Thymus (tissue), 11 donors: ENCODE data around the gene DTYMK. TPM values are rescaled to one million over a fixed set of nuclear protein-coding genes. Genes with fewer than 3 reads are reported as not detected.
A peak's percentile ranks its signal among the peaks of the same experiment; 100 is the strongest.

Experiments used
- DNase-seq, 9 donors: peaks; one replicate each; pipeline ENCODE4 v3.0.0-alpha.2; 2013; ENCODE audit warnings: low spot score in 9 of 9, low read depth in 6 of 9, missing footprints in 1 of 9
- H3K27ac ChIP-seq, 2 donors: one replicate each; pipeline ENCODE4 v1.5.1; 2013; ENCODE audit warnings: control low read depth in 1 of 2, low read depth in 1 of 2, low read length in 1 of 2, mild to moderate bottlenecking in 1 of 2, moderate library complexity in 1 of 2
- H3K27me3 ChIP-seq, 2 donors: one replicate each; pipeline ENCODE4 v1.5.1; 2013; ENCODE audit warnings: low read length in 1 of 2; ENCODE audit not compliant: control insufficient read depth in 2 of 2, insufficient read depth in 1 of 2
- H3K36me3 ChIP-seq, 2 donors: one replicate each; pipeline ENCODE4 v1.5.1; 2013; ENCODE audit warnings: low read length in 1 of 2, mild to moderate bottlenecking in 1 of 2, moderate library complexity in 1 of 2; ENCODE audit not compliant: control insufficient read depth in 2 of 2, insufficient read depth in 2 of 2
- H3K4me1 ChIP-seq, 2 donors: one replicate each; pipeline ENCODE4 v1.5.1; 2013; ENCODE audit warnings: low read length in 2 of 2; ENCODE audit not compliant: control insufficient read depth in 2 of 2, insufficient read depth in 2 of 2
- H3K4me3 ChIP-seq, 2 donors: one replicate each; pipeline ENCODE4 v1.5.1; 2013; ENCODE audit warnings: low read length in 2 of 2, control low read depth in 1 of 2, mild to moderate bottlenecking in 1 of 2
- H3K9me3 ChIP-seq, 2 donors: one replicate each; pipeline ENCODE4 v1.5.1; 2013; ENCODE audit warnings: low read length in 1 of 2, mild to moderate bottlenecking in 1 of 2; ENCODE audit not compliant: control insufficient read depth in 2 of 2, insufficient read depth in 1 of 2
- WGBS: extraction: QIAGEN DNeasy Blood & Tissue Kit; methylation state at CpG from one replicate; pipeline ENCODE4 v1.1.7; 2013; 5-methylcytosine and 5-hydroxymethylcytosine counted together
- polyA plus RNA-seq: library from polyadenylated mRNA; stranded (reverse); fragments of 200-250 nt; gene quantifications from one replicate; pipeline ENCODE4 v1.2.3, GENCODE V29; 2013
- total RNA-seq: library from RNA; stranded (reverse); fragments of 120-200 nt; gene quantifications from one replicate; pipeline ENCODE4 v1.2.4, GENCODE V29; 2013
- donor health status: healthy.

Gene DTYMK
- total and polyA plus RNA-seq, 2 donors, result 20.3 to 44.4 TPM

DNA sequence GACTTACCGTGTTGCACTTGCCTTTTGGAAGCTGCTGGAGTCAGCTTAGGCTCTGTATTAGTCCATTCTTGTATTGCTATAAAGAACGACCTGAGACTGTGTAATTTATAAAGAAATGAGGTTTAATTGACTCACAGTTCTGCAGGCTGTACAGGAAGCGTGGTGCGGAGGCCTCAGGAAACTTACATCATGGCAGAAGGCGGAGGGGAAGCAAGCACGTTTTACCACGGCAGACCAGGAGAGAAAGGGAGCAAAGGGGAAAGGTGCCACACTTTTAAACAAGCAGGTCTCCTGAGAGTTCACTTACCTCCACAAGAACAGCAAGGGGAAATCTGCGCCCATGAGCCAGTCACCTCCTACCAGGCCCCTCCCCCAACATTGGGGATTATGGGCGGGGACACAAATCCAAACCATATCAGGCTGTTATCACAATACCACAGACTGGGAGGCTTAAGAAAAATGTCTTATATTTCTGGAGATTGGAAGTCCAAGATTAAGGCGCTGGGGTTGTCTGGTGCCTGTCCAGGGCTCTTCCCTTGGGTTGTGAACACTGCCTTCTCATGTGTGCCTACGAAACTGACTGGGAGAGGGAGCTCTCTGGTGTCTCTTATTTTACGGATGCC, 44.2 kb upstream of the DTYMK start:
- no peak overlapping the region for H3K4me3 ChIP-seq
- 73% methylated on average over 12 of the region's 12 CpGs for WGBS
- H3K36me3 ChIP-seq, result peaks cover 6 to 7% of the 10 kb centered on the region in 2 donors
- DNase-seq, result peak in 1 of 9 donors; percentile 14
- no peaks in the 10 kb centered on the region for H3K9me3 ChIP-seq
- peaks cover 2 to 23% of the 10 kb centered on the region in 2 donors for H3K4me1 ChIP-seq
- no peaks in the 10 kb centered on the region for H3K27me3 ChIP-seq
- H3K27ac ChIP-seq, result no peak overlapping the region

DNA sequence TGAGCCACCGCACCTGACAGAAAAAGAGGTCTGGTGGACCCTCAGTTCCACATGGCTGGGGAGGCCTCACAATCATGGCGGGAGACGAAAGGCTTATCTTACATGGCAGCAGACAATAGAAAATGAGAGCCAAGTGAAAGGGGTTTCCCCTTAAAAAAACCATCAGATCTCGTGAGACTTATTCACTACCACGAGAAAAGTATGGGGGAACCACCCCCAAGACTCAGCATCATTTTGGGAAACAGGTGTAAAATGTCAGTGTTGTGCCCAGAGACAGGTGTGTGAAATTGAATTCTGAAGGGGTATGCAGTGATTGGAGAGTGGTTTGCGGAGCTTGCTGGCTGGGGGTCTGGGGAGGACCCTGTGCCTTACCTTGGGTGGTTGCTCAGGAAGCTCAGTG, 43.3 kb upstream of the DTYMK start:
- Histone ChIP-seq H3K9me3 (no peaks in the 10 kb centered on the region), H3K4me3 (no peak overlapping the region), H3K27me3 (no peaks in the 10 kb centered on the region), H3K4me1 (peaks cover 2 to 18% of the 10 kb centered on the region in 2 donors), H3K36me3 (peaks cover 12 to 13% of the 10 kb centered on the region in 2 donors), H3K27ac (no peak overlapping the region)
- DNase-seq, result no peak
- whole genome bisulfite sequencing, result 95% methylated on average over 6 of the region's 6 CpGs

DNA sequence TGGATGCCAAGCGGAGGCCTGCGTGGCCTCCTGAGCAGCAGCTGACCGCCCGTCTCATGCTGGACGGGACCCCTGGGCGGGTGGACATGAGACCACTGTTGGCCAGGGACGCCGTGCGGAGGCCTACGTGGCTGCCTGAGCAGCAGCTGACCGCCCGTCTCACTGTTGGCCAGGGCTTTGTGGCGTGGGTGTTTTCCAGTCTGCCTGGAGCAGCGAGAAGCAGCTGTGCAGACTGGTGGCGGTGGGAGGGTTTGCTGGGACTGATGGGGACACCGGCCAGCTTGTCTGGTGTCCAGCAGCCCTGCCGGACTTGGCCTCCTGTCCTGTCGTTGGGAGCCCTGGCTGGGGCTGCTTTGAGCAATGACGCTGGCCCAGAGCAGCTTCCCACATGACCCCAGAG, 42.0 kb upstream of the DTYMK start:
- Histone ChIP-seq H3K4me1 (peaks cover 0 to 12% of the 10 kb centered on the region in 2 donors), H3K4me3 (no peak overlapping the region), H3K27me3 (no peaks in the 10 kb centered on the region), H3K27ac (no peak overlapping the region), H3K36me3 (peaks cover 21 to 26% of the 10 kb centered on the region in 2 donors), H3K9me3 (peaks cover 3 to 8% of the 10 kb centered on the region in 2 donors)
- WGBS, result 98% methylated on average over 19 of the region's 19 CpGs
- DNase-seq, result no peak

DNA sequence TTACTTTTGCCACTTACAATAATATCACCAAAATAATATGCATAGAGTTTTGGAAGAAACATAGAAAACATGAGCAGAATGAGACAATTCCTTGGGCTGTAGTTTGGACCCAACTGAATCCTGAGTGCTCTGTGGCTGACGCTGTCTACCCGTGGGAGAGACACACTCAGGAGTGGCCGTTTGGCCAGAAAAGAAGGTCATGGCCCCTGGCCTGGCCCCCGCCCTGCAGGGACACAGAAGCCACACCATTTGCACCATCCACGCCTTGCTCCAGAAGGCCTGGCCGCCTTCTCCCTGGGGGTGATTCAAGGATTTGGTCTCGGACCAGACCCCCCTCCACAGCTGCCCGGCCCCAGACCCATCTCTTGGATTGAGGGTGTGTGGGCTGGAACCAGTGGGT, 41.4 kb upstream of the DTYMK start:
- no peak for DNase-seq
- peaks cover 7 to 14% of the 10 kb centered on the region in 2 donors for H3K9me3 ChIP-seq
- H3K4me1 ChIP-seq, result peaks cover 0 to 8% of the 10 kb centered on the region in 2 donors
- no peak overlapping the region for H3K27ac ChIP-seq
- H3K4me3 ChIP-seq, result no peak overlapping the region
- H3K27me3 ChIP-seq, result no peaks in the 10 kb centered on the region
- WGBS, result 95% methylated on average over 8 of the region's 8 CpGs
- peaks cover 28 to 32% of the 10 kb centered on the region in 2 donors for H3K36me3 ChIP-seq

DNA sequence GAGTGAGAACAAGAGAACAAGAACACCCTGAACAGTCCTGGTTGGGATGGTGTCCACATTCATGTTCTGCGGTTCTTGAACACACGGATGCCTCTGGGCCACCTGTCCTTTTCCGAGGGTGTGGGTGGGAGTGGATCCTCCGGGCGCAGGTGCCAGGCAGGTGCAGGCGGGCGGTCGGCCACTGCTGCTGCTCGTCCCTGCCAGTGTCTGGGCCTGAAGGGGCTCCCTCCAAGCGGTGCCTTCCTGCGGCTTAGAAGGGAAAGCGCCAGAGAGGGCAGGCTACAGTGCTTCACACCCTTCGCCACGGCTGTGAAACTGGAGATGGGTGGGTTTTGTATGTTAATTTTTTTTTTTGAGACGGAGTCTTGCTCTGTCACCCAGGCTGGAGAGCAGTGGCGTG, 39.8 kb upstream of the DTYMK start:
- Histone ChIP-seq H3K4me1 (peaks cover 0 to 7% of the 10 kb centered on the region in 2 donors), H3K36me3 (peaks cover 42 to 48% of the 10 kb centered on the region in 2 donors), H3K27ac (no peak overlapping the region), H3K4me3 (no peak overlapping the region), H3K9me3 (peaks cover 19 to 29% of the 10 kb centered on the region in 2 donors), H3K27me3 (no peaks in the 10 kb centered on the region)
- DNase-seq, result no peak
- WGBS, result 97% methylated on average over 16 of the region's 16 CpGs

DNA sequence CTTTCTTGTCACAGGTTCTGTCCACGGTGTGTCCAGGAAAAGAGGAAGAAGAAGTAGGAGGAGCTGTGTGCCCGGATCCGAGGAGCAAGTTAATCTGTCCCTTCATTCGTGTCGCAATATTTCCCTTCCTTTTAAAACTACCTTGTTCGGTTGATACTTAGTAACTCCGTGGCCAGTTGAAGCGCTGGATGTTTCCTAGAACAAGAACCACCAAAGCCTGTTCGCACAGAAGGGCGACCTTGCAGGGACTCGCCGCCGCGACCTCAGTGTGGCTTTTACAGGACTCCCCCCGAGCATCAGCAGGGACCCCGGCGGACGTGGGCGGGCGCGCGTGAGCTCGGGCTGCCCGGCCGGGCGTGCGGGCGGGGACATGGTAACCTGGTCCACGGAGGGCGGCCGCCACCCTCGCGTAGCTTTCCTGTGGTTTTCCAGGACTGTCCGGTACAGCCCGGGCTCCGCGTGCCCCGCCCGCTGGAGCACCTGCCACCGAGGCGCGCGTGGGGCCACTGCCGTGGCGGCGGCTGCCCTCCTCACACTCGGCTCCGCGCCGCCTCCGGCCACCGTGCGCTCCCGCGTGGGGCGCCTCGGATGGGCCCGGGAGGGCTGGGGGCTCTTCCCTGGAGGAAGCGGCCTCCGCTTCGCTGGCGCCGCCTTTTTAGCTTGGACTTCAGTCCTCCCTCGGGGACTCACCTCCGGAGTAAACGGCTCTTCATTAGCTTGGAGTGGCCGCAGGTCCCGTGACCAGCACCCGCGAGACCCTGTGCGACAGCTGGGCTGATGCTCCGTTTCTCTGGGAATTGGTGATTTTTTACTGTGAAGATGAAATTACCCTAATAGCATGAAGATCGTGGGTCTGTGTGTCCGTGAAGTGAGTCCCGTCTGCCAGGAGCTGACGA, 38.6 kb upstream of the DTYMK start:
- Histone ChIP-seq H3K27ac (no peak overlapping the region), H3K4me1 (no peaks in the 10 kb centered on the region), H3K36me3 (peaks cover 55 to 60% of the 10 kb centered on the region in 2 donors), H3K27me3 (no peaks in the 10 kb centered on the region), H3K9me3 (peaks cover 27 to 40% of the 10 kb centered on the region in 2 donors), H3K4me3 (no peak overlapping the region)
- no peak for DNase-seq
- 98% methylated on average over 76 of the region's 76 CpGs for WGBS

DNA sequence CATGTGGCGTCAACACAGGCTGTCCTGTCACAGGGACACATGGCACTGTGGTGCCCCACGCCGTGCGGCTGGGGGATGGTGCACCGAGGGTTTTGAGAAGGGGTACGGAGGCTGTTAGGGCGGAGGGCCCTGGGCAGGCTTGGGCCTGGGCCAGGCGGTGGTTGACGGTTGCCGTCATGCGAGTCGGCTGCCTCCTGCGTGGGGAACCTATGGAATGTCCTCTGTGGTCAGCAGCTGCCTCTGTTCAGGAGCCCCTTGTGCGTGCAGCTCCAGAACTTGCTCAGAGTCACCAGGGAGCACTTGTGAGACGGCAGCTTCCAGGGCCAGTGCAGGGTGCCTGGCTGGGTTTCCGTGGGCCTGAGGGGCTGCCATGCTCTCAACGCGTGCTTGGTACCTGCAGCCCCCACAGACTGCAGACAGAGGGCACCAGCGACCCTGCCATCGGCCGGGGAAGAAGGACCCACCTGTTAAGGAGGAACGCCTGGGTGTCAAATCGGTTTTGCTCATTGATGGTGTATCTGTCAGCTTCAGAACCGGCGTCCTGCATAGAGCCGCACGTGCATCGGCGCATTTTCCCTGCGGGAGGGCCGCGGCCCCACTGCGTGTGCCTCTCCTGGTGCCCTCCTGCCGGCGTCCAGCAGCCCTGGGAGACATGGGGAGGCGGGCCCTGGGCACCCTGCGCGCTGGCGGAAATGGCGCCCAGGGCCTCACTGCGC, 37.8 kb upstream of the DTYMK start:
- Histone ChIP-seq H3K4me1 (no peaks in the 10 kb centered on the region), H3K36me3 (peaks cover 63 to 68% of the 10 kb centered on the region in 2 donors), H3K27me3 (no peaks in the 10 kb centered on the region), H3K27ac (no peak overlapping the region), H3K4me3 (no peak overlapping the region), H3K9me3 (peaks cover 27 to 44% of the 10 kb centered on the region in 2 donors)
- no peak for DNase-seq
- 98% methylated on average over 41 of the region's 41 CpGs for WGBS

DNA sequence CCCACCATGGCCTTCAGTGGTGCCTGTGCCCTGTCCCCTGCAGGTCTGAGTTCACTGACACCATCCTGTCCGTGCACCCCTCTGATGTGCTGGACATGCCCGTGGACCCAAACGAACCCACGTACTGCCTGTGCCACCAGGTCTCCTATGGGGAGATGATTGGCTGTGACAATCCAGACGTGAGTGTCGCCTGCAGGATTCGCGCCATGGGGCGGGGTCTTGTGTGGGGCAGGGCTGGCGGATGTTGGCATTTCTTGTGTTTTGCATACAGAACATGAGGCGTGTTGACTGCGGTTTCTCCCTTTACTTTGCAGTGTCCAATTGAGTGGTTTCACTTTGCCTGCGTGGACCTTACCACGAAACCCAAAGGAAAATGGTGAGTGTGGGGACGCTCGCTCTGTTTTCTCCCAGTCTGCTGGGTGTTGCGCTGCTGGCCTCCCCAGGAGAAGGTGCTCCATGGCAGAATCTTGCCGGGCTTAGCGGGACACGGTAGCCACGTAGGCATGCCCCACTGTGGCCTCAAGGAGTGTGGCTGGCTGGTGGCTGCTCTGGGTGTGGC, 36.4 kb upstream of the DTYMK start:
- Histone ChIP-seq H3K36me3 (peaks cover 72 to 82% of the 10 kb centered on the region in 2 donors), H3K27ac (no peak overlapping the region), H3K9me3 (peaks cover 27 to 44% of the 10 kb centered on the region in 2 donors), H3K4me3 (no peak overlapping the region), H3K4me1 (no peaks in the 10 kb centered on the region), H3K27me3 (no peaks in the 10 kb centered on the region)
- no peak for DNase-seq
- WGBS, result 96% methylated on average over 21 of the region's 21 CpGs
